T-helper 1 cell treated with Interleukin-12 subunit alpha and Interleukin-12 subunit beta and Interleukin-4 antibody, amounts not matched to agents 30 μg/mL and 1 μg/mL, for 36 hours (primary cell): ENCODE data around the gene NMS.
"Not testable (repeated sequence)": the region's sequence is repeated elsewhere in the genome, so short reads cannot be mapped to it uniquely, and the experiment has no call there.

Experiments
- H3K27ac Mint-ChIP-seq: one replicate; pipeline ENCODE4 v1.8.0; 2021; ENCODE audit warnings: mild to moderate bottlenecking, mixed read lengths
- H3K27me3 Mint-ChIP-seq: one replicate; pipeline ENCODE4 v1.8.0; 2021; ENCODE audit warnings: low read depth, mixed read lengths
- H3K36me3 Mint-ChIP-seq: one replicate; pipeline ENCODE4 v1.8.0; 2021; ENCODE audit warnings: low read depth, mixed read lengths
- H3K4me1 Mint-ChIP-seq: one replicate; pipeline ENCODE4 v1.8.0; 2021; ENCODE audit warnings: low read depth, mixed read lengths
- H3K4me3 Mint-ChIP-seq: one replicate; pipeline ENCODE4 v1.8.0; 2021; ENCODE audit warnings: mild to moderate bottlenecking, moderate library complexity, mixed read lengths
- H3K9me3 Mint-ChIP-seq: one replicate; pipeline ENCODE4 v1.8.0; 2021; ENCODE audit warnings: mixed read lengths

Gene NMS

DNA sequence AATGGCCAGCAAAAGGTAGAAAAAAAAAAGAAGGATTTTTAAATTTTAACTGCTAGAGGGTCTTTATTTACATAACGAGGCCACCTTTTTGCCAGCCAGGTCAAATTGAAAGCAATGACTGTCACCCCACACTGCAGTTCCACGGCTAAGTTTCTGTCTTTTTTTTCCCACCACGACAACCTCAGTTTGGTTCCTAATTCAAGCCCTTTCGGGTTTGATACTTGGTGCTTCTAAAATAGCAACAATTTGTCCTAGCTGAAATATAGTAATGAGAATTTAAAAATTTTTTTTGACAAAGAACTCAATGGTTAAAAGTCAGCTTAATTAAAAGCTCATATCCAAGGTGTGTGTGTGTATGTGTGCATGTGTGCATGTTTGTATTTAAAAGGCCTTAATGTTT is 16.4 kb upstream of the NMS start:
- no peak overlapping the region for H3K27ac Mint-ChIP-seq
- H3K4me1 Mint-ChIP-seq: no peaks in the 10 kb centered on the region
- no peaks in the 10 kb centered on the region for H3K27me3 Mint-ChIP-seq
- H3K4me3 Mint-ChIP-seq: no peak overlapping the region
- H3K36me3 Mint-ChIP-seq: no peaks in the 10 kb centered on the region
- peaks cover 20% of the 10 kb centered on the region for H3K9me3 Mint-ChIP-seq

DNA sequence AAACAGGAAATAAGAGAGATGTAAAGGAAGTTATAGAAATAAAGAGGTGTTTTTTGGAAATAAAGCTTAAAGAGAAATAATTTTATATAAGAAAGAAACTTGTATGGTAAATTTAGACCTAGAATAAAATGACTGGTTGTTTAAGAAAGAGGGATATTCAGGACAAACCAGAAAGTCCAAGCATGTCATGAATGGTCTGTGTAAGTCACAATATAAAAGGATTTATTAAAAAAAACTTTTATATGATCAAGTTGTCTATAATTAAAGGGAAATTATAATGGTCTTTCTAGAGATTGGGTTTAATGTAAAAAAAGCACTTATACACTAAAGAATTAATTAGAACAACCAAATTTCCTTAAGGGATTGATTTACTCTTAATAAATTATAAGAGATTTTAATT is 13.9 kb upstream of the NMS start:
- H3K36me3 Mint-ChIP-seq, H3K4me1 Mint-ChIP-seq, H3K4me3 Mint-ChIP-seq, H3K27me3 Mint-ChIP-seq, H3K27ac Mint-ChIP-seq: not testable (repeated sequence)
- peaks cover 31% of the 10 kb centered on the region for H3K9me3 Mint-ChIP-seq

DNA sequence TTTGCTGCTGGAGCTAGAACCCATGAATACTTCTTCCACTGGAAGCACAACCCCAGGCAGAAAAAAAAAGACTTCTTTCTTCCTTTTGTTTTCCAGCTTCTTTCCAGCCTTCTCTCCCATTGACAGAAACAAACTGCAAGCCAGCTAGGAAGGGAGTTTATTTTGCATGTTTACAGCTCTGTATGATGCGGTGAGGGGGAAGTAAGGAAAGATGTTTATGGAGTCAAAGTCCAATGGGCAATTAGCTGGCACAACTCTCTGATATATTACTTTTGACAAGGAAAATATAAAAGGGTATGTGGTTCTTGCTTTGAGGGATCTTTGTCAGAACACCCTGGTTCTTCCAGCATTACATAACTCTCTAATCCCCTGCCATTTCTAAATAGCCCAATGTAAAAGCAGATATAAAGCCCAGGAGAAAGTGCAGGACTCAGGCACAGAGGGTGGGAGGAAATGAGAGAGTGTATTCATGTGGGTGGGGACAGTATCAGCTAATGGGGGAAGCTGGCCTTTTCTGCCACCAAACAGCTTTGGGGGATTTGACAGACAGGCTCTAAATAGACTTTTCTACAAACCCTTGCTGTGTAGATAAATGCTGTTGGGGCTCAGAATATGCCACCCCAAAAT is 9.3 kb upstream of the NMS start:
- peaks cover 2% of the 10 kb centered on the region for H3K4me1 Mint-ChIP-seq
- H3K36me3 Mint-ChIP-seq: no peaks in the 10 kb centered on the region
- H3K27ac Mint-ChIP-seq: no peak overlapping the region
- H3K27me3 Mint-ChIP-seq: peaks cover 6% of the 10 kb centered on the region
- H3K9me3 Mint-ChIP-seq: peaks cover 18% of the 10 kb centered on the region
- H3K4me3 Mint-ChIP-seq: no peak overlapping the region

DNA sequence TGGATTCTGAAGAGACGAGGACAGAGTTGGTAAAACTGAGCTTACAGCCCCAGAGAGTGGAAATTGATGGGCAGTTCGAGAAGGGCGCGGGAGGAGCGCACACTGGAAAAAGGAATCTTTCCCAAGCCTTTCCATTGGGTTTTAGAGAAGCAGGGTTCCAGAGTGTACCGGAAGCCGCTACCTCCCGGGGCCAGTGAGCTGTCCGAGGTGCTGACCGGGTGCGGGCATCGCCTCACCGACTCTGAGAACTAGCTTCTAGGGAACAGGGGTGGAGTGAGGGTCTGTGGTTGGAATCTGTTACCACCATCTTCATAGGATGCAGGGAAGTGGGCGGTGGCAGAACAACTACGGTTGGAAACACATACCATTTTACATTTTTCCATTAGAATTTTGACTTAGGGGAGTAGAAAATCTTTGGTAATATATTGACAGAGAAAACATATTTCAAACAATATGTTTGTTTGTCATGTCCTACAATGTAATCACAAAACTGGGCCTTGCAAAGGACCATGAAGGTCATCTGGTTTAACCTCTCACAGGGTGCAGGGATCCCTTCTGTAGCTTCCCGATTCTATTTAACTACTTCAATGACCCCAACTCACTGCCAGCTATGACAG is 724 bp downstream of the NMS start:
- Mint-ChIP-seq H3K27ac (no peak overlapping the region), H3K27me3 (peaks cover 14% of the 10 kb centered on the region), H3K4me1 (no peaks in the 10 kb centered on the region)

DNA sequence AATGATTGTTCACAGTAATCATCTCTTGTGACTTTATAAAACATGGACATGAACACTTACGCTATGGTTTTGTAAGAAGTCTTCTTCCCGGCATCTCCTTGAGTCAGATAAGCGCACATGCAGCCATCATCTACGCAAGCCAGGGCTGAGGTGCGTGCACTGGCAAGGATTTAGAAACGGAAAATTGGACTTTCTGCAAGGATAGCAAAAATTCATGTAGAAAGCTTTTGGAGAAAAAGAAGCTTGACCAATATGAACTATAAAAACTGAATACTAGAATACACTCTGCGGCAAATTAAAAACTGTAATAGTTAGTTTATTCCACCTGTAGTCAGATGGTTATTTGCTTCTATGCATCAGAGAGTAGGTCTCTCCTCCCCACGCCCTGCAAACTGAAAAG is 6.3 kb downstream of the NMS start:
- Mint-ChIP-seq H3K9me3 (no peaks in the 10 kb centered on the region), H3K36me3 (no peaks in the 10 kb centered on the region)

More for the DNA sequence above, 724 bp downstream of the NMS start:
- Mint-ChIP-seq H3K9me3 (no peaks in the 10 kb centered on the region), H3K36me3 (no peaks in the 10 kb centered on the region), H3K4me3 (no peak overlapping the region)

DNA sequence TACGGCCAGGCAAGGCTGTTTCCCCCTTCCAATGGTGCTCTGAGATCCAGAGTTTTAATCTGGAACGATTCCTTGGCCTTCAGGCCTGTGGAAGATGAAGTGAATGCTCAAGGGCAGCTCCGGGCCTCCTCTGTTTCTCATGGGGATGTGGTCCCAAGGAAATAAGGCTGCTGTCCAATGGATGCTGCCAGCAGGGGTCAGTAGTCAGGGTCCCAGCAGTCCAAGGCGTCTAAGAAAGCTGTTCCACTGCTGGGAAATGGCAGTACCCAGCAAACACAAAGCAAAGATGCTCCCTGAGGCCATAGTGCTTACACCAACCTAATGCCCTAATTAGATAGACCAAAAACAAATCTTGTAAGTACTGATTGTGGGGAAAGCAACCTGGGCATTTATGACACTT is 12.5 kb downstream of the NMS start:
- peaks cover 3% of the 10 kb centered on the region for H3K27me3 Mint-ChIP-seq
- H3K27ac Mint-ChIP-seq: no peak overlapping the region
- H3K4me1 Mint-ChIP-seq: no peaks in the 10 kb centered on the region
- no peaks in the 10 kb centered on the region for H3K36me3 Mint-ChIP-seq
- H3K4me3 Mint-ChIP-seq: no peak overlapping the region
- no peaks in the 10 kb centered on the region for H3K9me3 Mint-ChIP-seq

More for the DNA sequence above, 6.3 kb downstream of the NMS start:
- no peak overlapping the region for H3K4me3 Mint-ChIP-seq
- no peak overlapping the region for H3K27ac Mint-ChIP-seq
- no peaks in the 10 kb centered on the region for H3K4me1 Mint-ChIP-seq
- H3K27me3 Mint-ChIP-seq: peaks cover 5% of the 10 kb centered on the region

DNA sequence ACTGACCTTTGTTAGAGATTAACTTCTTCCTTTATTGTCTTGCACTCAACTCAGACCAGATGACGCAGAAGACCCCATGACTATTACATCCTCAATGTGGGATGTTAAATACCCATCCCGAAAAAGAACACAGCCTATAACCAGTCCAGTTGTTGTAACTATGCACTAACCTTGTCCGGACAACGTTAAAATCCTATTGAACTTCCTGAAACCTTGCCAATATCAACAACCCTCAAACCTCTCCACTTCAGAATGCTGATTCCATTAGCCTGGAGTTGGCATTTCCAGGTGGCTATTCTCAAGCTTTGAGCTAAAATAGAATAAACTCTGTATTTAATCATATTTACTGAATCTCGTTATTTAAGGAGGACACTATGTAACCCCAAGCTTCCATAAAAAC is 13.6 kb downstream of the NMS start:
- Mint-ChIP-seq H3K27ac (no peak overlapping the region), H3K4me1 (no peaks in the 10 kb centered on the region), H3K27me3 (peaks cover 3% of the 10 kb centered on the region), H3K9me3 (no peaks in the 10 kb centered on the region), H3K4me3 (no peak overlapping the region), H3K36me3 (no peaks in the 10 kb centered on the region)

DNA sequence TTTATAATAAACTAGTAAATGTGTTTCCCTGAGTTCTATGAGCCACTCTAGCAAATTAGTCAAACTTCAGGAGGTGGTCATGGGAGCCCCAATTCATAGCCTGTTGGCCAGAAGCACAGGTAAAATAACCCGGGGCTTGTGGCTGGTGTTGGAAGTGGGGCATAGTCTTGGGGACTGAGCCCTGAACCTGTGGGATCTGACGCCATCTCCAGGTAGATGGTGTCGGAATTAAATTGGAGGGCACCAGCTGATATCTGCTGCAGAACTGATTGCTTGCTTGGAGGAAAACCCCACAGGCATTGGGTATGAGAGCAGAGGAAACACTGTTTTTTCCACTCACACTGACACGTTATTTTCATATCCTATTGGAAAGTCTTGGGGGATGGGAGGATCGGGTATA is 14.1 kb downstream of the NMS start:
- H3K4me3 Mint-ChIP-seq: no peak overlapping the region
- no peaks in the 10 kb centered on the region for H3K4me1 Mint-ChIP-seq
- H3K27me3 Mint-ChIP-seq: peaks cover 3% of the 10 kb centered on the region
- H3K36me3 Mint-ChIP-seq: no peaks in the 10 kb centered on the region
- no peaks in the 10 kb centered on the region for H3K9me3 Mint-ChIP-seq
- no peak overlapping the region for H3K27ac Mint-ChIP-seq

DNA sequence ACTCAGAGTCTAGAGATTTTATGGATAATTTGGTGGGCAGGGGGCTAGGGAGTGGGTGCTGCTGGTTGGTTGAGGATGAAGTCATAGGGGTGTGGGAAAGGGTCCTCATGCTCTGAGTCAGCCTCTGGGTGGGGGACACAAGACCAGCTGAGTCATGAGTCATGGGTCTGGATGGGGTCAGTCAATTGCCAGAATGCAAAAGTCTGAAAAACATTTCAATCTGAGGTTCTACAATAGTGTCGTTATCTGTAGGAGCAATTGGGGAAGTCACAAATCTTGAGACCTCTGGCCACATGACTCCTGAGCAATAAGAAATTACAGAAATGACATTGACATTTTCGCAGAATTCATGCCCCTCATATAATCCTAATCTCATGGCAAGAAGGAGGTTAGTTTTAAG is 15.1 kb downstream of the NMS start:
- no peaks in the 10 kb centered on the region for H3K36me3 Mint-ChIP-seq
- H3K4me3 Mint-ChIP-seq: no peak overlapping the region
- no peak overlapping the region for H3K27ac Mint-ChIP-seq
- peaks cover 3% of the 10 kb centered on the region for H3K27me3 Mint-ChIP-seq
- no peaks in the 10 kb centered on the region for H3K9me3 Mint-ChIP-seq
- H3K4me1 Mint-ChIP-seq: no peaks in the 10 kb centered on the region

DNA sequence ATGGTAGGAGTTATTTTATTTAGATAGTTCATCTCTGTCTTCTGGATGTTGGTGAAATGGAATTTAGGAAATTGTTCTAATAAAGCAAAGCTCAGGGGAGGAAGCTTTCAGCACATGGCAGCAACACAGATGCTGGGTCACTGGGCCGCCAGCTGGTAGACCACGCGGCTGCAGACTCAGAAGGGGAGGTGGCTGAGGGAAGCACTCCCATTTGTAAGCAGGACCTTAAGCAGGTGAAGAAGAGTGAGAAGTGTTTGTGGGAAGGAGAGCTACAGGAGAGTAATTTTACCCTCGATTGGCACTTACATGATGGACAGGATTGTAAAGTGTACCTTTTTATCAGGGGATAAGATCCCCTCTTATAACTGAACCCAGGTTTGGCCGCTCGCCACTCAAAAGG is 24.4 kb downstream of the NMS start:
- no peaks in the 10 kb centered on the region for H3K36me3 Mint-ChIP-seq
- H3K4me1 Mint-ChIP-seq: no peaks in the 10 kb centered on the region
- no peaks in the 10 kb centered on the region for H3K9me3 Mint-ChIP-seq
- H3K4me3 Mint-ChIP-seq: no peak overlapping the region
- no peak overlapping the region for H3K27ac Mint-ChIP-seq
- peaks cover 7% of the 10 kb centered on the region for H3K27me3 Mint-ChIP-seq

DNA sequence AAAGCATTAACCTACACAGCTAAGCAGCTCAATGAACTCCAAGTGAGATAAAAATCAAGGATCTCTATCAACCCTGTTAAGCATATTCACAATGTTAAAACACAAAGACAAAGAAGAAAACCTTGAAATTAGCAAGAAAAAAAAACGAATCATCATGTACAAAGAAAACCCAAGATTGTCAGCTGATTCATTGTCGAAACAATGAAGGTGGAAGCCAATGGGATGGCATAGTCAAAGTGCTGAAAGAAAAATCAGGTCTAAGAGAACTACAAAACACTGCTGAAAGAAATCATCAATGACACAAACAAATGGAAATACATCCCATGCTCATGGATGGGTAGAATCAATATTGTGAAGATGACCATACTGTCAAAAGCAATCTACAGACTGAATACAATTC is 32.5 kb downstream of the NMS start:
- peaks cover under 1% of the 10 kb centered on the region for H3K27me3 Mint-ChIP-seq
- H3K36me3 Mint-ChIP-seq: no peaks in the 10 kb centered on the region
- no peak overlapping the region for H3K4me3 Mint-ChIP-seq

DNA sequence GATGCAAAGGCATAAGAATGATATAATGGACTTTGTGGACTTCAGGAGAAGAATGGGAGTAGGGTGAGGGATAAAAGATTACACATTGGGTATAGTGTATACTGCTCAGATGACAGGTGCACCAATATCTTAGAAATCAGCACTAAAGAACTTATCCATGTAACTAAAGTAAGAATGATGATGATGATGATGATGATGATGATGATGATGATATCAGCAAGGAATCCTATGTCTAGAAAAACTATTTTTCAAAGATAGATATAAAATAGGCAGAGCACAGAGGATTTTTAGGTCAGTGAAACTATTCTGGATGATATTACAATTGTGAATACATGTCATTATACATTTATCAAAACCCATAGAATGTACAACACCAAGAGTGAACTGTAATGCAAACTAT is 34.3 kb downstream of the NMS start:
- H3K36me3 Mint-ChIP-seq: no peaks in the 10 kb centered on the region
- H3K27ac Mint-ChIP-seq: no peak overlapping the region
- H3K9me3 Mint-ChIP-seq: peaks cover 28% of the 10 kb centered on the region
- H3K27me3 Mint-ChIP-seq: peaks cover 13% of the 10 kb centered on the region
- no peaks in the 10 kb centered on the region for H3K4me1 Mint-ChIP-seq
- no peak overlapping the region for H3K4me3 Mint-ChIP-seq

More for the DNA sequence above, 32.5 kb downstream of the NMS start:
- Mint-ChIP-seq H3K9me3 (peaks cover 19% of the 10 kb centered on the region), H3K27ac (no peak overlapping the region), H3K4me1 (no peaks in the 10 kb centered on the region)

DNA sequence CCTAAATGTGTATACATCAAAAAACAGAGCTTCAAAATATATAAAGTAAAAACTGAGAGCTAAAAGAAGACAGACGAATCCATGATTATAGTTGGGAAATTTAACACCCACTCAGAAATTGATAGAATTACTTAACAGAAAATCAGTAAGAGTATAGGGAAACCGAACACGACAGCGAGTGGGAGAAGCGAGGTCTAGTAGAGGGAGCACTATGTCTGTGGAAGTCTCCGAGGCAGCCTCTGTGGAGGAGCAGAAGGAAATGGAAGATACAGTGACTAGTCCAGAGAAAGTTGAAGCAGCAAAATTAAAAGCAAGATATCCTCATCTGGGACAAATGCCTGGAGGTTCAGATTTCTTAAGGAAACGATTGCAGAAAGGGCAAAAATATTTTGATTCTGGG is 38.8 kb downstream of the NMS start:
- Mint-ChIP-seq H3K9me3 (peaks cover 12% of the 10 kb centered on the region), H3K4me1 (no peaks in the 10 kb centered on the region), H3K27ac (no peak overlapping the region), H3K4me3 (no peak overlapping the region), H3K36me3 (no peaks in the 10 kb centered on the region), H3K27me3 (peaks cover 18% of the 10 kb centered on the region)

DNA sequence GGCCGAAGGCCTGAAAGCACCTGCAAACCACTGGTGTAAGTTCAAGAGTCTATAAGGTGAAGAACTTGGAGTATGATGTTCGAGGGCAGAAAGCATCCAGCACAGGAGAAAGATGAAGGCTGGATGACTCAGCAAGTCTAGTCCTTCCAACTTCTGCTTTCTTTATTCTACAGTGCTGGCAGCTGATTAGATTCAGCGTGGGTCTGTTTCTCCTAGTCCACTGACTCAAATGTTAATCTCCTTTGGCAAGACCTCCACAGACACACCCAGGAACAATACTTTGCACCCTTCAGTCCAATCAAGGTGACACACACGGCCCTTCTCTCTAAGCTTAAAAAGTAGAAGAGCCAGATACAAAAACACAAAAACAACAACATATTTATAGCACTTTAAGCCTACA is 43.4 kb downstream of the NMS start:
- no peak overlapping the region for H3K27ac Mint-ChIP-seq
- peaks cover under 1% of the 10 kb centered on the region for H3K9me3 Mint-ChIP-seq
- H3K27me3 Mint-ChIP-seq: peaks cover 11% of the 10 kb centered on the region

DNA sequence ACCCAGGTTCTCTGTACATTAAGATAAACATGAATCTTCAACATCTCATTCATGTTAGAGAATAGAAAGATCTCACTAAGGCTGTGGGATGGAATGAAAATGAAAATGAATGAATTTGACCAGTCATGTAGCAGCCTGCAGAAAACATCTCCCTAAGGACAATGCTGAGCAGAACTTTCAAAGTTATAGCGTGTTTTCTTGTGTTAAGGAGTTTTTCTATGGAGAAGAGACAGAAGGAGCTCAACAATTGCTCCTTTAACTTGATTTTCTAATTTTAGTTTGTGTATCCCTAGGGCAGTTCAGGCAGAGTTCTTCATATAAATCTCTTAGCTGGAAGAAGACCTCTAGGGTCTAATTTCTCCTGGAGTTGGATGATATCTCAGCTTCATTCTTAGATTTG is 47.3 kb downstream of the NMS start:
- no peak overlapping the region for H3K4me3 Mint-ChIP-seq
- H3K27ac Mint-ChIP-seq: no peak overlapping the region
- no peaks in the 10 kb centered on the region for H3K4me1 Mint-ChIP-seq
- peaks cover 3% of the 10 kb centered on the region for H3K27me3 Mint-ChIP-seq
- H3K36me3 Mint-ChIP-seq: no peaks in the 10 kb centered on the region
- no peaks in the 10 kb centered on the region for H3K9me3 Mint-ChIP-seq

More for the DNA sequence above, 43.4 kb downstream of the NMS start:
- H3K4me3 Mint-ChIP-seq: no peak overlapping the region
- H3K36me3 Mint-ChIP-seq: no peaks in the 10 kb centered on the region
- H3K4me1 Mint-ChIP-seq: no peaks in the 10 kb centered on the region
